Retinal pigment epithelial cell (primary cell): Measurements from ENCODE around the gene BMP8B.
"Not testable (repeated sequence)": the region's sequence is repeated elsewhere in the genome, so short reads cannot be mapped to it uniquely, and the experiment has no call there.

Source experiments
- DNase-seq: peaks from one replicate; pipeline ENCODE4 v3.0.0-alpha.2; 2010; ENCODE audit warnings: low read depth
- H3K4me3 ChIP-seq: 2 replicates; pipeline ENCODE4 v1.5.1; 2011; ENCODE audit warnings: mild to moderate bottlenecking, low read length, control low read depth, moderate library complexity
- TF ChIP-seq, protein P1 (sequence below): conservative IDR thresholded peaks from 2 replicates; pipeline ENCODE4 v1.5.1; 2011; ENCODE audit warnings: low read depth, low read length, control low read depth, inconsistent platforms

The BMP8B gene

DNA sequence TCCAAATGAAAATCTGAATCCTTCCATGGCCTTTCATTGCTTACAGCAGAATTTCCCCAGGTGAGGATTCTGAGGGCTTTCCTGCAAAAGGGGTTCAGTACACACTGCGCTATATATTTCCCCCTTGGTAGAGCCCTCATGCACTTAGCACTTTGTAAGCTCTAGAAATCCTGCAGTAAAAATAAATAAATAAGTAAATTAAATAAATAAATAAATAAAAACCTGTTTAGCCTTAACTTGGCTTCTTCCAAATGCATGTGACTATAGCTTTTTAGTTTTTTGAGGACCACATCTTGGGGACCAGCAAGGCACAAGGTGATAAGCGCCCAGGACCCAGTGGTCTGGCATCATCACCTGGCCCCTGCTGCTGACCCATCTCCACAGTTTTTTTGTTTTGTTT lies 3.2 kb upstream of the BMP8B start:
- H3K4me3 ChIP-seq: no peak overlapping the region
- DNase-seq: no peak
- TF ChIP-seq, protein P1, sequence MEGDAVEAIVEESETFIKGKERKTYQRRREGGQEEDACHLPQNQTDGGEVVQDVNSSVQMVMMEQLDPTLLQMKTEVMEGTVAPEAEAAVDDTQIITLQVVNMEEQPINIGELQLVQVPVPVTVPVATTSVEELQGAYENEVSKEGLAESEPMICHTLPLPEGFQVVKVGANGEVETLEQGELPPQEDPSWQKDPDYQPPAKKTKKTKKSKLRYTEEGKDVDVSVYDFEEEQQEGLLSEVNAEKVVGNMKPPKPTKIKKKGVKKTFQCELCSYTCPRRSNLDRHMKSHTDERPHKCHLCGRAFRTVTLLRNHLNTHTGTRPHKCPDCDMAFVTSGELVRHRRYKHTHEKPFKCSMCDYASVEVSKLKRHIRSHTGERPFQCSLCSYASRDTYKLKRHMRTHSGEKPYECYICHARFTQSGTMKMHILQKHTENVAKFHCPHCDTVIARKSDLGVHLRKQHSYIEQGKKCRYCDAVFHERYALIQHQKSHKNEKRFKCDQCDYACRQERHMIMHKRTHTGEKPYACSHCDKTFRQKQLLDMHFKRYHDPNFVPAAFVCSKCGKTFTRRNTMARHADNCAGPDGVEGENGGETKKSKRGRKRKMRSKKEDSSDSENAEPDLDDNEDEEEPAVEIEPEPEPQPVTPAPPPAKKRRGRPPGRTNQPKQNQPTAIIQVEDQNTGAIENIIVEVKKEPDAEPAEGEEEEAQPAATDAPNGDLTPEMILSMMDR: no peak

DNA sequence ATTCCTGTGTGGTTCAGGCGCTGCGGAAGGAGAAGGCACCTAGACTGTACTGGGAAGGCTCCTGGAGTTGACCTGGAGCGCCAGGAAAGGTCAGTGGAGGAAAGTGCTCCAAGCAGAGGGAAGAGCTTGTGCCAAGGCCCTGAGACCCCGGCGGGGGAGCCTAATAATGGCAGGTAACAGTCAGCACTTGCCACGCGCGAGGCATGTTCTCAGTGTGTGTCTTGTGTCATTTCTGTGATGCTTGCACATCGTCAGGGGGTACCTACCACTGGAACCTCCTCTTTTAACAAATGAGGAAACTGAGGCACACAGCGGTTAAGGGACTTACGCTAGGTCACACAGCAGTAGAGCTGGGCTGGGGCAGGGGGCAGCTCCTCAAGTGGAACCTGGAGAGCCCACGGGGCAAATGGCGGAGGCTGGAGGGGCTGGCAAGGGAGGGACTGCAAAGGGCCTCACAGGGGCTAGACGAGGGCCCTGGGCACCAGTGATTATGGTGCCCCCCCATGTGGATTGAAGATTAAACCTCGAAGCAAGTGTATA lies 976 bp upstream of the BMP8B start:
- DNase-seq: no peak
- no peak overlapping the region for H3K4me3 ChIP-seq
- TF ChIP-seq, protein P1: no peak

DNA sequence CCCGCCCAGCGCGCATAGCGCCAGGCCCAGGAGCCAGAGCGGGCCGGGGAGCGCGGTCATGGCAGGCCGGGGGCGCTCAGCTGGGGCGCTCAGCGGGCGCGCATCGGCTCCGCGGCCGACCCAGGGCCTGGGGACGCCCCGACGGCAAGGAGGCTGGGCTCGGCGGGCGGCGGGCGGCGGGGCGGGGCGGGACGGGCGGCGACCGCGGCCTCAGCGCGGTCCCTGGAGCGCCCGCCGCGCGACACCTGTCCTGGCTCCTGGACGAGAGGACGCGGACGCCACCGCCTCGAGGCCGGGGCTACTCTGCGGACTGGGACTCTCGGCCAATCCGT lies 273 bp downstream of the BMP8B start:
- TF ChIP-seq, protein P1: no peak
- peak overlapping the region; percentile 32 for H3K4me3 ChIP-seq
- no peak for DNase-seq

DNA sequence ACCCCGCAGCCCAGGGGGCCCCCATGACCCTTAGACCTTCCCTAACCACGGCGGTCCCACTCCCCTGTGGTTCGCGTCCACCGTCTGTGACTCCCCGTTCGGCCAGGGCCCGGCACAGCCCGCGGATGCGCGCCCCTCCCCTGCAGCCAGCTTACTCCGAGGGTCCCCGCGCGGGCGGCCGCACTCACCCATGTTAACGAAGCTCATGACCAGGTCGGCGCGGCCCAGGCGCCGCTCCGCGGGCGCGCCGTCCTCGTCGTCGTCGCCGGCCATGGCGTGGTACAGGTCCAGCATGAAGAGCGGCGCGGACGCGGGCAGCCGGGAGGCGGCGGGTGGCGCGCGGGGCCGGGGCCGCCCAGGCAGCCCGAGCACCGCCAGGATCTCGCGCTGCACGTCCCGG lies 701 bp downstream of the BMP8B start:
- H3K4me3 ChIP-seq, DNase-seq: not testable (repeated sequence)

DNA sequence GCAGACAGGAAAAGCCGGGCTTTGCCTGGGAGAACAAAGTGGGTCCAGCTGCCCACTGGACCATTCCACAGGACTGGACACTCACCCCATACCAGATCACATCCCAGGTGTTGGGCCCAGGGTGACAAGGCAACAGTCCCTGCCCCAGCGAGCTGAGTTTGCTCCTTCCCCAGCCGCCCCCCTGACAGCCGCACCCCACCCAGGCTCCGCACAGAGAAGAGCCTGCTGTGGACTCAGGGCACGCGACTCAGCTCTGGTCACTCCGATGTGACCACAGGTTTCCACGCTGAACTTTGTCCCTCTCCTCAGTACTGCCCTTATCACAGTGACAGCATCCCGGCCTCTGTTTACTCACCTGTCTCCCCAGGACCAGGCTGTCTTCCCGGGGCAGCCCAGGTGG lies 1.2 kb downstream of the BMP8B start:
- no peak for DNase-seq
- TF ChIP-seq, protein P1: no peak
- H3K4me3 ChIP-seq: no peak overlapping the region

DNA sequence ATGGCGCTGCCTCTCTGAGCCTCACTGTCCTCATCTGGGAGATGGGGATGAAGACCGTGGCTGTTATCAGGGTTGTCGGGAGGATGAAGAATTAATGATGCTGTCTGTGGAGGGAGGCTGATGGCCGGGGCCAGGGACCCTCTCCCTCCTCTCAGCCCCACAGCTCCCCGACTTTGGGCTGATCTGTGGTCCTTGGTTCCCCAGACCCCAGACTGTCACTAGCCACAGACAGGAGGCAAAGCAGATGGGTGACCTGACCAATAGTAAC lies 1.6 kb downstream of the BMP8B start:
- not testable (repeated sequence) for H3K4me3 ChIP-seq, DNase-seq

DNA sequence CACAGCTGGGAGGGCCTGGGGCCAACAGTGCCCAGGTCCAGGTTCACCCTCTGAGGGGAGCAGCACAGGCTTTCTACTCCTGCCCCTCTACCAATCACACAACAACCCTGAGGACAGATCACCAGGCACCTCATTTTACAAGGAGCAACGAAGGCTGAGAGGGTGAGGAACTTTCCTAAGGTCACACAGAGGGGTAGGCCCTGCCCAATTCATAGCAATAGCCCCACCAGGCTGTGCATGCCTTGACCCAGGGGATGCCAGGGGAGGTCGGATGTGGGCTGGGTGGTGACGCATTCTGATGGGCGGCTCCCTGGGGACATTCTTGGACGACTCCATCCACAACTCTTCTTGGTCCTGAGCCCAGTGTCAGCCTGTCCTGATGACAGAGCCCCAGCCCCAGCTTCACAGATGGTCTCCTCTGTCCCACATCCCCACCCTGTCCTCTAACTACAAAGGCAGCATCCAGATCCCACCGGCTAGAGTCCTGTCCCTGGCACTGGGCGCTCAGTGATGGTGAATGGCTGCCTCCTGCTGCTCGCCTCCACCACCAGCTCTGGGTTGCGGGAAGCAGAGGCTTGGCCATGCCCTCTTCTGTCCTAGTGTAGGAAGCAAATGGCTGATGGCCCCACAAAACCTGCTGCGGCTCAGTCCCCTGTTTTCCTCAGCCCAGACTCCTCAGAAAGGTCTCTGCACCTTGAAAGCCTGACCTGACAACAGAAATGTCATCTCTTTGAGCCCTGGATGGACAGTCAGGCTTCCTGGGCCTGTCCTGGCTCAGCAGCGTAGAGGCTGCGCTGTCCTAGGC lies 2.2 kb downstream of the BMP8B start:
- not testable (repeated sequence) for H3K4me3 ChIP-seq, DNase-seq

DNA sequence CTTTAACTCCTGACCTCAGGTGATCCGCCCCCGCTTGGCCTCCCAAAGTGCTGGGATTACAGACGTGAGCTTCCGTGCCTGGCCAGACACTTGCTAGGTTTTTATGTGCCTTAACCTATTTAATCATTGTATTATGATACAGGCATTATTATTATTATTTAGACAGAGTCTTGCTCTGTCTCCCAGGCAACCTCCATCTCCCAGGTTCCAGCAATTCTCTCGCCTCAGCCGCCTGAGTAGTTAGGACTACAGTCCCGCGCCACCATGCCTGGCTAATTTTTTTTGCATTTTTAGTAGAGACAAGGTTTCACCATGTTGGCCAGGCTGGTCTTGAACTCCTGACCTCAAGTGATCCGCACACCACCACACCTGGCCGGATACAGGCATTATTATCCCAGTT lies 6.0 kb downstream of the BMP8B start:
- not testable (repeated sequence) for DNase-seq

DNA sequence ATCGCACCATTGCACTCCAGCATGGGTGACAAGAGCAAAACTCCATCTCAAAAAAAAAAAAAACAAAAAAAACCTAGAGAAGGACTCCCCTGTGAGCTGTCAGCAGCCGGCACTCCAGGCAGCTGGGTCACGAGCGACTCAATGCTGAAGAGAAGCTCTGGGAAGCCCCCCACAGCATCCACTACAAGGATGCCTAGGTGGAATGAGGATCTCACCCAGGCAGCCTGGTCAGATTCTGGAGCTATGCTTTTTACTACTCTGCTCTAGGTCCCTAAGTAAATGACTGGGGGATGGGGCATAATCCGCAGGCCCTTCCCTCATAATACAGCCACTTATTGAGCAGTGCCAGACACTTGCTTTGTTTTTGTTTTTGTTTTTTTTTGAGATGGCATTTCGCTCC lies 6.6 kb downstream of the BMP8B start:
- TF ChIP-seq, protein P1: no peak
- DNase-seq: no peak
- no peak overlapping the region for H3K4me3 ChIP-seq

More for the DNA sequence above, 6.0 kb downstream of the BMP8B start:
- not testable (repeated sequence) for H3K4me3 ChIP-seq
